ENCODE data around the gene CRYL1.

Gene CRYL1

GRCh38 chr13:20491926-20492435, 33.7 kb downstream of the CRYL1 start:
- no peak for DNase-seq

DNA sequence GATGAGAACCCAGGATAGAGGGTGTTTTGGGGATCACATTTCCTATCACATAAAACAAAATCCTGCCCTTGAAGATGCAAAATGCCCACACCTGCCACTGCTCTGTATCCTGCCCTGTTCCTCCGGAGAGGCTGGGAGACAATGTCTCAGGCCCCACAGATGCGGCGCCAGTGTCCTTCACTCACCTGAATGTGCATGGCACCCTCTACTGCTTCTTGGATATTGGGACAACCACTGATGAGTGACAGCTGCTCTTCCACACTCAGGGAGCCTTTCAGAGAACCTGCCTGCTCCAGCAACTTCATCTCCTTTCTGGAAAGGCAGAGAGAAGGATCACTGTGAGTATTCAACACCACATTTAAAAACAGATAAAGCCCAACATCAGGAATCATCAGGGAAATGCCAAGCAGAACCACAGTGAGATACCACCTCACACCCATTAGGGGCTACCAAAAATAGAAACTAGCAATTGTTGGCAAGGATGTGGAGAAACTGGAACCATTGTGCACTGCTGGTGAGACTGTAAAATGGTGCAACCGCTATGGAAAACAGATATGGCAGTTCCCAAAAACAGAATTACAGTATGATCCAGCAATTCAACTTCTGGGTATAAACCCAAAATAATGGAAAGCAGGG, 36.4 kb downstream of the CRYL1 start:
- DNase-seq = no peak

DNA sequence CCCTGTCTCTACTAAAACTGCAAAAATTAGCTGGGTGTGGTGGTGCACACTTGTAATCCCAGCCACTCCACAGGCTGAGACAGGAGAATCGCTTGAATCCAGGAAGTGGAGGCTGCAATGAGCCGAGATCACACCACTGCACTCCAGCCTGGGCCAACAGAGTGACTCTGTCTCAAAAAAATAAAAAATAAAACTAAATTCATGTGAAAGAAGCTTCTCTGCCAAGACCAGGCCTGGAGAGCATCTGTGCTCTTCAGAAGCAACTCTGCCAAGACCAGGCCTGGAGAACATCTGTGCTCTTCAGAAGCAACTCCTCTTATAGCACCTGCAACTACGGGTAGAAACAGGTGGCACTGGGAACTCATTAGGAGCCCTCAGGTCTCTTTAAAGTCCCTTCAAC, 37.7 kb downstream of the CRYL1 start:
- no peak for DNase-seq

GRCh38 chr13:20482787-20483186, 42.9 kb downstream of the CRYL1 start:
- no peak for DNase-seq

DNA sequence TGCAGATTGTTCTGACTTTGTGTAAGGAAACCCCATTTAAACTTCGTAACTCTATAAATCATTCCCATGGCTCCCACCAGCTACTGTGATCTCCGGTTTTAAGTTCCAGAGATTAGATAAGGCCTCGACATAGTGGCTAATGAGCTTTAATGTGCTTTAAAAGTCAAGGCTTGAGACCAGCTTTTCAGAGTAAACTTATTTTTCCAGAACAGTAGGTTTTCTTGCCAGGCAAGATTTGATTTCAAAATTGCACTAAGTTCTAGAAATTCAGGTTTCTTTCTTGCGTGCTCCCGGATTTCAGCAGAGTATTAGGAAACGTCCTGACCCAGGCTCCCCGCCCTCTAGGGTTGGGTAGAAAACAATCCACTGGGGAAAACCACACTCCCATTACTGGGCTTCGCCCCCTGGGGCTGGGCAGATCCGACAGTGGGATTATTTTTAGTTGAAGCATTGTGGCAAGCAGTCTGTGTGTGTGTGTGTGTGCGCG, 43.3 kb downstream of the CRYL1 start:
- DNase-seq = no peak

DNA sequence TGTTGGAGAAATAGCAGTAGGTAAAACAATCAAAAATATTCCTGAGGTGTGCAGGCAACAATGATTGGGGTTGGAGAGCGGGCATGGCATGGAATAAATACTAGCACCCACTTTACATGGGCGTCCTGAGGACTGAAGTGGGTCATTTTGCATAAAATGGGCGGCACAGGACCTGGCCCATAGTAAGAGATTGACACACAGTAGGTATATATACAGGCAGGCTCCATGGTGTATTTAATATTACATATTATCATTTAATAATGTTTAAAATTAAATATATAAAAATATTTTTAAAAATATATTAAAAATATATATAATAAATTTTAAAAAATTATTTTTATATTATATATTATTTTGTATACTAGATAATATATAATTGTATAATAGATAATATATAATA, 48.3 kb downstream of the CRYL1 start:
- DNase-seq = no peak

DNA sequence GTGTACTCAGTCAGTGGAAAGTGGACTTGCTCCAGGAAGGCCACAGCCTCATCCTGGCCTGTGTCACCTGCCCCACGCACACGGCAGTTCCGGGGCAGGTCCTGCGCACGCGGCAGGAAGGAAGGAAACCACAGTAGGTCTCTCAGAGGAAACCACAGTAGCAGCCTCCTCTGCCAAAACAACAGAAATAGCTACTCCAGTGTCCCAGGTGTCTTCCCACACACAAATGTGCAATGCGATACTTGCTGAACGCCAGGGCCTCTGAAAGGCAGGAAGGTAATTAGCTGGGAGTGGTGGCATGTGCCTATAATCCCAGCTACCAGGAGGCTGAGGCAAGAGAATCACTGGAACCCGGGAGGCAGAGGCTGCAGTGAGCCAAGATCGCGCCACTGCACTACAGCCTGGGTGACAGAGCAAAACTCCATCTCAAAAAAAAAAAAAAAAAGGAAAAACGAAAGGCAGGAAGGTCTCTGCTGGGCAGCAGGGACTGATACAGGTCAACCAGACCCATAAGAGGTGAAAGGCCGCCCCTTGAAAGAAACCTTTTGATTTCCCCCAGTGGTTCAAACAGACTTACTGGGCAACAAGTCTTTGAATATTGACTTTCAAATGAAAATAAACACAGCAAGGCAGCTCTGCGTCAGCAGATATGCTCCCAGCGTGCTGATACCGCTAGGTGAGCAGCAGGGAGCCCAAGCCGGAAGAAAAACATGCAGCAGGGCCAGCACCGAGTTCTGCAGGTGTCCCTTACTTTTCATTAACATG, 49.5 kb downstream of the CRYL1 start:
- peak in 1 of 2 donors; percentile 17 for DNase-seq

- DNase-seq = no peak
Measured at GRCh38 chr13:20474515-20474914, 51.1 kb downstream of the CRYL1 start.

DNA sequence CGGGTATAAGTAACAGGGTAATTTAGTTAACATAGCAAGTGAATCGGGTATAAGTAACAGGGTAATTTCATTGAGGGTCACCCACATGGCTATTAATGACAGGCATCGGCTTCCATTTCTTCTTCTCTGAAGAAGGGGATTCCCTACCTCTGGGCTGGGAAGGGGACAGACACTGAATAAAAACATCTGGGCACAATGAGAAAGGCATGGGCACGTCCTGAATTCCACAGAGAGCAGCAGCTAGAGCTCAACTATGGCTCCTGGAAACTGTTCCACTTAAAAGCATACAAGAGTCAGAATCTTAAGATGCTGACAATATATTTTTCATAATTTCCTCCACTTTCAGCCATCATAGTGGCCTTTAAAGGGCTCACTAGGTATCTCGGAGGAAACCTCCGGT, 51.8 kb downstream of the CRYL1 start:
- no peak for DNase-seq

- DNase-seq = no peak
Measured at GRCh38 chr13:20473139-20473538, 52.5 kb downstream of the CRYL1 start.

DNA sequence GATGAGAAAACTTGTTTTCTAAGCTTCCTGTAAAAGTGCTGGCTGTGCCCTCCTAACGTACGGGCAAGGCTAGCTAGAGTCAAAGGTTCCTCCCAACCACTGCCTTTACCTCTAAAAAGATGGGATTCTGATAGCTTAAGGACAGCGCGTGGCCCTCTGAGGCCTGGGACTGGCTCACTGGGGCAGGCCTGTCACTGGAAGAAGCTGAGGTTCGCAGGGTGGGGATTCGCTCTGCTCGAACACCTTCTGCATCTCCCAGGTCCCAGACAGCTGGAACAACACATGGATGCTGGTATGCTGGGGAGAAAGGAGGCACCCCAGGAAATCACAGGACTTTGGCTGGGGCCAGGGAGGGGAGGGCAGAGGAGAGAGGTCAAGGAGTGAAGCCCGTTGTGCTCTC, 53.1 kb downstream of the CRYL1 start:
- DNase-seq = no peak

DNA sequence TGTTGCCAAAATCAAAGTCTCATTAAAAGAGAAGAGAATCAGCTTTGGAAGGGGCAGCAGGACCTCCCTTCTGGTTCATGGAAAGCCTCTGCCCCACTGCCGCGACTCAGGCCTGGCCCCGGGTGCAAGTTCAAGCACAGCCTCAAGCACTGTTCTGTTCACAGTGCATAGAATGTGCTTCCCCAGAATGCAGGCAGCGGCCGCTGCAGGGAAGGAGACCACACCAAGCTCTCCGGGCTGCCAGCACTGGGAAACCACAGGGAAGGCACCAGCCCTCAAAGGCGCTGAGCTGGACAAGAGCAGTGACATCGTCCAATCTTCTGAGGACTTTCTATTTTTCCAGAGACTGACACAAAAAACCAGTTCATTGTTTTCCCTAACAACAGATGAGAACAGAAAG, 55.5 kb downstream of the CRYL1 start:
- DNase-seq = no peak

DNA sequence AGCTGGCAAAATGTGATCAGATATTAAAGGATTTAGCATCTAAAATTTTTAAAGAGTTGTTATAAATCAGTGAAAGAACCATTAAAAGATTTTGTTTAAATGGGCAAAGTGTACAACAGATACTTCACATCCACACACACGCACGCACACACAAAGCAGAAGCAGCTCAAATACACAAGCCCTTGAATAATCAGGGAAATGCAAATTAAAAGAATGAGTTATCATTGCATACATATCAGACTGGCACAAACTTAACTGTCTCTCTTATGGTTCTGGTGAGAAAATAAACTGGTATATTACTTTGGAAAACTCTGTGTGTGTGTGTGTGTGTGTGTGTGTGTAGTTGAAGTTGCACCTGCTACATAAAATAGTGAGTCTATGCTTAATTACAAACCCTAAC, 59.3 kb downstream of the CRYL1 start:
- DNase-seq = no peak

DNA sequence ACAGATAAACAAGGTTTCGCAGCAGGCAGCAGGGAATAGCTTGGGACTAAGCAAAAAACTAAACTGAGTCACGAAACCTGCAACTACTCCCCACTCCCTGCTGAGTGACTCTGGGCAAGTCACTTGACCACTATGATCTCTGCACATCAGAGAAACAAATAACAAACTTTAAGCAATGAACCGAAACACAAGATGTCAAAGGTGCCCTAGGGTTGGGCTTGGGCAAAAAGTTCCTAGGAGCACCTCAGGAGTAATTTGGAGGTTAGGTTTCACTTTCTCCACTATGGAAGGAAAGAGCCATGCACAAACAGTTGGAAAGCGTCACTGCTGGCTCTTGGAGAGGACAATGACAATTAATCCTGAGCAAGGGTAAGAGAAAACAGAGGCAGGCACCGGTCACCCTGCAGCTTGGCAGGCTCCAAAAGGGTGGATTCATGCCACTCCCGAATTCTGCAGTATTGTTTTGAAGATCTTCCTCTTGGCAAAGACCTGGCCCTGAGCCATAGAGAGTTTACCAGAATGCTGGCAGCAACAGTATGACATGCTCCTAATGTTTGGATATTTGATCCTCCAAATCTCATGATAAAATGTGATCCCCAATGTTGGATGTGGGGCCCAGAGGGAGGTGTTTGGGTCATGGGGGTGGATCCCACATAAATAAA, 60.3 kb downstream of the CRYL1 start:
- DNase-seq = no peak

- DNase-seq = no peak
Measured at GRCh38 chr13:20462921-20463320, 62.7 kb downstream of the CRYL1 start.

GRCh38 chr13:20462533-20462915, 63.1 kb downstream of the CRYL1 start:
- no peak for DNase-seq

- no peak for DNase-seq
Measured at GRCh38 chr13:20461860-20462532, 63.7 kb downstream of the CRYL1 start.

GRCh38 chr13:20461481-20461859, 64.2 kb downstream of the CRYL1 start:
- DNase-seq = no peak

- DNase-seq = peak in 1 of 2 donors; percentile 41
Measured at GRCh38 chr13:20460761-20461160, 64.9 kb downstream of the CRYL1 start.

DNA sequence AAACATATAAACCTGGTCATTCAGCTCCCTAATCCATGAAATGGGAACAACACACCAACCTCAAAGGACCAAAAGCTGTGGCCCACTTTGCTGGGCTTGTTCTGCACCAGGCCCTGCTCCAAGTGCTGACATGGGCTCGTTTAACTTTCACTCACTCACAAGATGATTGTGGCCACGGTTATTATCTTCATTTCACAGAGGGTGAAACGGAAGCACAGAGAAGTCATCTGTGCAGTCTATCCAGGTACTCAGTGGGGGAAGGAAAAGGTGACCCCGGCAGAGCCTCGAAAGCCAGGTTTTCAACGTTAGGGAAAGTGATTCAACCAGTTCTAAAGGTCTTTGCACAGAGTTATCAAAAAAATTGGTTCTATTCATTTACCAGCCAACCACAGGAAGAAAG, 68.0 kb downstream of the CRYL1 start:
- no peak for DNase-seq

DNA sequence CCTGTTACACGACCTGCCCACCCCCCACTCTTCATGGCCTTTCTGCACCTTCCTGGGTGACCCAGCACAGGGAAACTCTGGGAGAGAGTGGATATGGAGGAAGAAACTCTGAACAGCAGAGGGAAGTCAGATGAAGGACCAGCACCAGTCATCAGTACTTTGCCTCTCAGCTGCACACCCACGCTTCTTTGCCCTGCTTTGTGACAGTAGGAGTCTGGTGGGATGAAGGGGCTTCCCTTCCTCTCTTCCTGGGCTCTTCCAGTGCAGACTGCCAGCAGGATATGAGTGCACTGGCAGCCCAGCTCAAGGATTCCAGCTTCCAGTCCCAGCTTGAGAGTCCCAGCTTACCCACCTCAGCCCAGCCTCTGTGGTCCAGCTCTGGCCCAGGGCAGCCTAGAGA, 68.9 kb downstream of the CRYL1 start:
- DNase-seq = no peak

DNA sequence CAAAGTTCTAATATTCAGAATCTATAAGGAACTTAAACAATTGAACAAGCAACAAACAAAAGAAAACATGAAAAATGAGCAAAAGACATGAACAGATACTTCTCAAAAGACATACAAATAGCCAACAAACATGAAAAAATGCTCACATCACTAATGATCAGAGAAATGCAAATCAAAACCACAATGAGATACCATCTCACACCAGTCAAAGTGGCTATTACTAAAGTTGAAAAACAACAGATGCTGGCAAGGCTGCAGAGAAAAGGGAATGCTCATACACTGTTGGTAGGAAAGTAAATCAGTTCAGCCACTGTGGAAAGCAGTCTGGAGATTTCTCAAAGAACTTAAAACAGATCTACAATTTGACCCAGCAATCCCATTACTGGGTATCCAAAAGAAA, 74.3 kb downstream of the CRYL1 start:
- DNase-seq = no peak

DNA sequence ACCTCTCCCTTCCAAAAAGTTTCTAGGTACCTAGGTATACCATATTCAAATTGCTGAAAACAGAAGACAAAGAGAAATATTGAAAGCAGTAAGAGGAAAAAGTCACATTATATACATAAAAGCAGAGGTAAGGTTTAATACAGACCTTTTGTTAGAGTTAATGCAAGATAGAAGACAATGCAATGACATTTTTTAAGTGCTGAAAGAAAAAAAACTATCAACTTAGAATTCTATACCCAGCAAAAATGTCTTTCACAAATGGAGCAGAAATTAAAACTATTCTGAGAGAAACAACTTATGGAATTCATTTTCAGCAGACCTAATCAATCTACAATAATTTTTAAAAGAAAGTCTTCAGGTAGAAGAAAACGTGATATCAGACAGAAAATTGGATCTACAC, 77.2 kb downstream of the CRYL1 start:
- no peak for DNase-seq
